H1 (cell line): ENCODE measurements around the gene MAN1A2. TPM values are rescaled to one million over a fixed set of nuclear protein-coding genes. Genes with fewer than 3 reads are reported as not detected.

Experiments used
- BRCA1 ChIP-seq: IDR thresholded peaks from 2 replicates; pipeline ENCODE4 v1.6.1; 2012; ENCODE audit warnings: low read depth, low read length, improper control_type of control experiment
- CHD1 ChIP-seq: IDR thresholded peaks from 2 replicates; pipeline ENCODE4 v1.6.1; 2012; ENCODE audit warnings: low read depth, low read length, improper control_type of control experiment
- CREB1 ChIP-seq: IDR thresholded peaks from 2 replicates; pipeline ENCODE4 v1.6.1; 2012; ENCODE audit warnings: inconsistent platforms
- HDAC6 ChIP-seq: IDR thresholded peaks from one replicate; pipeline ENCODE4 v1.7.1; 2012; ENCODE audit warnings: low read depth, mild to moderate bottlenecking, inconsistent platforms, low read length, moderate library complexity
- JUND ChIP-seq: IDR thresholded peaks from 2 replicates; pipeline ENCODE4 v1.6.1; 2011; ENCODE audit warnings: mild to moderate bottlenecking, improper control_type of control experiment, low read length
- NANOG ChIP-seq: IDR thresholded peaks from 2 replicates; pipeline ENCODE4 v1.6.1; 2011; ENCODE audit warnings: low read length, low read depth, mild to moderate bottlenecking, inconsistent platforms; ENCODE audit not compliant: insufficient read depth, poor library complexity, severe bottlenecking
- POLR2A ChIP-seq, 2 experiments: IDR thresholded peaks; 1 replicate in 1 of 2; 2 replicates in 1 of 2; pipeline ENCODE4 v1.6.1; 2011; ENCODE audit warnings: low read depth in 2 of 2, low read length in 2 of 2, mild to moderate bottlenecking in 2 of 2; ENCODE audit errors: control extremely low read depth in 1 of 2
- RAD21 ChIP-seq, 2 experiments: IDR thresholded peaks in 1 of 2; conservative IDR thresholded peaks in 1 of 2; 2 replicates each; pipeline ENCODE4 v1.6.1; 2011; ENCODE audit warnings: low read depth in 2 of 2, low read length in 2 of 2, improper control_type of control experiment in 1 of 2, inconsistent platforms in 1 of 2, mild to moderate bottlenecking in 1 of 2, moderate library complexity in 1 of 2
- RNF2 ChIP-seq: fragments of 200-900, 300-1000 bp; sonication (generic); IDR thresholded peaks from 2 replicates; pipeline ENCODE4 v1.7.1; 2016; ENCODE audit warnings: borderline replicate concordance, low read depth, mild to moderate bottlenecking, antibody characterized with exemption, low read length; ENCODE audit not compliant: poor library complexity, severe bottlenecking; ENCODE audit errors: missing control alignments
- SIN3A ChIP-seq, 2 experiments: IDR thresholded peaks in 1 of 2; conservative IDR thresholded peaks in 1 of 2; 2 replicates each; pipeline ENCODE4 v1.6.1; 2011 to 2012; ENCODE audit warnings: low read length in 2 of 2, improper control_type of control experiment in 1 of 2, low read depth in 1 of 2, mild to moderate bottlenecking in 1 of 2
- TBP ChIP-seq: IDR thresholded peaks from 2 replicates; pipeline ENCODE4 v1.6.1; 2011; ENCODE audit warnings: low read depth, low read length, improper control_type of control experiment
- polyA plus RNA-seq, 7 experiments: library from polyadenylated mRNA; depleted of rRNA in 3 of 7; stranded (reverse) in 5 of 7; unstranded in 2 of 7; fragments of >200 nt in 5 of 7; fragments of 200-250 nt in 2 of 7; gene quantifications; 1 replicate in 5 of 7; 2 replicates in 1 of 7; 4 replicates in 1 of 7; pipeline versions ENCODE4 v1.2.1 to v1.2.3, GENCODE V29; 2011 to 2013; ENCODE audit warnings: missing spikeins in 2 of 7, mixed read lengths in 2 of 7
- total RNA-seq: library from RNA; stranded (reverse); fragmentation: NEBNext Ultra II Directional; extraction: Animal tissue kit (Norgen Biotek cat#: 25700); gene quantifications from 2 replicates; pipeline ENCODE4 v1.2.1, GENCODE V29; 2021

MAN1A2 gene
- total and polyA plus RNA-seq, 2 of the 8 experiments (the other 6 are each of a cell fraction or from before 2014, with no cell fraction given), result 5.5 to 18.8 TPM

DNA sequence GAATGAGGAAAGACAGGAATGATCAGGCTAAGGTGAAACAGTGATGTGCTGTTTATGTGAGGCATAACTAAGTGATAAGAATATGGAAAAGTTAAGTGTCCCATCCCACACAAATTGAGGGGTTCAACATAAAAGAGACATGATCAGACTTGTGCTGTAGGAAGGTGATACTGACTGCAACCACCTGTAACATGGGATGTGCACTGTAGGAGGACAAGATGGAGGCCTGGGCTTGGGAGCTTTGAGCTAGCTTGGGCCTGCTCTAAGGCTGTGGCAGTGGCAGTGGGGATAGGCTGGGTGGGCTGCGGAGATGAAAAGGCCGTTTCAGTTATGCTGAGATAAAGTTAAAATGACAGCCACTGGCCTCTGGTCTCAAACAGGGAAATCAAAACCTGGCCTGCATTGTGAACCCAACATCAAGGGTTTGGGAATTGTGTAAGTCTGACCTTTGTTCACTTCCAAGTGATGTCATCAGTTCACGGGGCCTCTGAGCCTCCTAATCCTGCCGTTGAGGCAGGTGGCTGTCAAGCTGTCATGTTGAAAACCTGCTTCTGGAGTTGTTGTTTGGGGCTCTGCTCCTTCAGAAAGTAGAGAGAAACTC, 177.4 kb downstream of the MAN1A2 start (continued):
- TF ChIP-seq RNF2, result no peak
- no peak for TF ChIP-seq CHD1
- TF ChIP-seq CREB1, result no peak
- TF ChIP-seq BRCA1, result no peak
- no peak for TF ChIP-seq NANOG
- no peak for TF ChIP-seq RAD21 (IDR thresholded peaks at IDR 0.05 in 1 of 2, conservative IDR thresholded peaks at IDR 0.05 in 1 of 2; ENCODE audit: low read depth in 2 of 2, low read length in 2 of 2)
- no peak for TF ChIP-seq SIN3A (conservative IDR thresholded peaks at IDR 0.05 in 1 of 2, IDR thresholded peaks at IDR 0.05 in 1 of 2; ENCODE audit: low read depth in 1 of 2, low read length in 2 of 2)
- no peak for TF ChIP-seq POLR2A (IDR thresholded peaks at IDR 0.05; ENCODE audit: control extremely low read depth in 1 of 2, low read depth in 2 of 2, low read length in 2 of 2)
- no peak for TF ChIP-seq HDAC6
- TF ChIP-seq TBP, result no peak
- no peak for TF ChIP-seq JUND
